NCI-H69 (cell line): ENCODE data around the gene NUF2.

Experiments used
- DNase-seq: peaks from one replicate; lab custom pipeline; 2025; lab: John Stamatoyannopoulos, UW

NUF2 gene

GRCh38 chr1:163401211-163401610, 79.5 kb downstream of the NUF2 start:
- DNase-seq = no peak
